ENCODE measurements around the gene AIP. TPM values are rescaled to one million over a fixed set of nuclear protein-coding genes. Genes with fewer than 3 reads are reported as not detected.

The AIP gene
- total RNA-seq, 1 donor from 2014 or later, result 82.7 TPM

DNA sequence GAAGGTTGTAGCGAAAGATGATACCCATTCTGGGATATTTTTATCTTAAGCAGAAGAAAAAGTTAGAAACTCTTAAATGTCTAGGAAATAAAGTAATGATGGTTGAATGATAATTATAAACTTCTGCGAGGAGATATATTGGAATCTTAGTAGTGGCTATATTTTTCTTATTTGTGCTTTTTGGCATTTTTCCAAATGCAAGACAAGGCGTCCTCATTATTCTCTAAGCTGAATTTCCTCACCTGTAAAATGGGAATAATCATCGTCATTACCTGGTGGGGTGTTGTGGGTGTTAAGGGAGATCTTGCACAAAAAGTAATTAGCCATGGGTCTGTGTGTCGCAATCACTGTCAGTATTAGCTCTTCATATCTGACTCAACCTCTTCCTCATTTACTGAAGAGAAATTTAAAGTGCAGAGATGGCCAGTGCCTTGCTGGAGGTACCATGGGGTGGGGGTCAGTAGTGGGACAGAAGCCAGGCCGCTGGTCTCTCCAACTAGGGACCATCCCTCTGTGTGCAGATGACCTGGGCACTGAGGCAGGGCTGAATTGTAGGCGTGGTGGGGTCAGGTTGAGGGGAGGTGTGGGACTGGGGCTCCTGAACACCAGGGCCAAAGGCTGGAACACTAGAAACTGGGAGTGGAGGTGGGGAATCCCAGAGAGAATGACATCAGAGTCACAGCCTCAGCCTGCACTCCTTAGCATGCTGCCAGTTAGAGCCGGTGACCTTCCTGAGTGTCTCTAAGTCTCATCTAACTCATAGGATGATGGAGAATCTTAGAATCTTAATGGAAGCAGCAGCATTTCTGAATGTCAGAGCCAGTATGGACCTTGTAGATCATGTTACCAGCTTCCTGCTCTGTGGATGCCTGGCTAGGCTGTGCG is 18.2 kb downstream of the AIP start:
- TF ChIP-seq POLR2A (IDR thresholded peaks at IDR 0.05) (no peak), POLR2AphosphoS5 (IDR thresholded peaks at IDR 0.05; ENCODE audit: insufficient read depth in 1 of 2, low read depth in 1 of 2) (no peak)
- TF ChIP-seq, protein P1, sequence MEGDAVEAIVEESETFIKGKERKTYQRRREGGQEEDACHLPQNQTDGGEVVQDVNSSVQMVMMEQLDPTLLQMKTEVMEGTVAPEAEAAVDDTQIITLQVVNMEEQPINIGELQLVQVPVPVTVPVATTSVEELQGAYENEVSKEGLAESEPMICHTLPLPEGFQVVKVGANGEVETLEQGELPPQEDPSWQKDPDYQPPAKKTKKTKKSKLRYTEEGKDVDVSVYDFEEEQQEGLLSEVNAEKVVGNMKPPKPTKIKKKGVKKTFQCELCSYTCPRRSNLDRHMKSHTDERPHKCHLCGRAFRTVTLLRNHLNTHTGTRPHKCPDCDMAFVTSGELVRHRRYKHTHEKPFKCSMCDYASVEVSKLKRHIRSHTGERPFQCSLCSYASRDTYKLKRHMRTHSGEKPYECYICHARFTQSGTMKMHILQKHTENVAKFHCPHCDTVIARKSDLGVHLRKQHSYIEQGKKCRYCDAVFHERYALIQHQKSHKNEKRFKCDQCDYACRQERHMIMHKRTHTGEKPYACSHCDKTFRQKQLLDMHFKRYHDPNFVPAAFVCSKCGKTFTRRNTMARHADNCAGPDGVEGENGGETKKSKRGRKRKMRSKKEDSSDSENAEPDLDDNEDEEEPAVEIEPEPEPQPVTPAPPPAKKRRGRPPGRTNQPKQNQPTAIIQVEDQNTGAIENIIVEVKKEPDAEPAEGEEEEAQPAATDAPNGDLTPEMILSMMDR (IDR thresholded peaks at IDR 0.05), result no peak
- no peak for DNase-seq (ENCODE audit: extremely low spot score in 2 of 2)
- Histone ChIP-seq H3K4me3 (no peak overlapping the region), H3K9me3 (no peaks in the 10 kb centered on the region), H3K27ac (no peak overlapping the region), H3K4me1 (peaks cover 17% of the 10 kb centered on the region), H3K36me3 (peaks cover 0 to 13% of the 10 kb centered on the region in 2 donors), H3K27me3 (no peaks in the 10 kb centered on the region)
- intact Hi-C loops (cut with DNase I), result loop anchor here (10.0 kb wide), 1 partner anchor 146 kb away; the partner anchor contains the start of gene POLD4

DNA sequence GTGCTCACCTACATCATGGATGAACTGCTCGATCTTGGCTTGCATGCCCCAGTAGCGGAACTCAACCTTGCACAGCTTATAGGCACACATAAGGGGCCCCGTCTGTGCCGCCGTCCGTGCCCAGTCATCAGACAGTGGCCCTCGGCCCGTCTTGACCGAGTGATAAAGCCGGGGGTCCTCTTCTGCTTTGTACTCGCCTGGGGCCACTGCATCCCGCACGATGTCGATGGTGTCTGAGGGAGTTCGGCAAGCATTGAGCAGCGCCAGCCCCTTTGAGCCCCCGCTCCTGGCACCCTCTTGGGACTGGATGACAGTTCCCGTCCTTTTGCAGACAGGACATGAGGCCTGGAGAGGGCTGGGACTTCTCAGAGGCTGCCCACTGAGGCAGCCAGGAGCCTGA is 19.0 kb downstream of the AIP start:
- H3K36me3 ChIP-seq, result peaks cover 0 to 13% of the 10 kb centered on the region in 2 donors
- intact Hi-C loops (cut with DNase I), result loop anchor here (10.0 kb wide), 1 partner anchor 147 kb away; the partner anchor contains the start of gene POLD4

DNA sequence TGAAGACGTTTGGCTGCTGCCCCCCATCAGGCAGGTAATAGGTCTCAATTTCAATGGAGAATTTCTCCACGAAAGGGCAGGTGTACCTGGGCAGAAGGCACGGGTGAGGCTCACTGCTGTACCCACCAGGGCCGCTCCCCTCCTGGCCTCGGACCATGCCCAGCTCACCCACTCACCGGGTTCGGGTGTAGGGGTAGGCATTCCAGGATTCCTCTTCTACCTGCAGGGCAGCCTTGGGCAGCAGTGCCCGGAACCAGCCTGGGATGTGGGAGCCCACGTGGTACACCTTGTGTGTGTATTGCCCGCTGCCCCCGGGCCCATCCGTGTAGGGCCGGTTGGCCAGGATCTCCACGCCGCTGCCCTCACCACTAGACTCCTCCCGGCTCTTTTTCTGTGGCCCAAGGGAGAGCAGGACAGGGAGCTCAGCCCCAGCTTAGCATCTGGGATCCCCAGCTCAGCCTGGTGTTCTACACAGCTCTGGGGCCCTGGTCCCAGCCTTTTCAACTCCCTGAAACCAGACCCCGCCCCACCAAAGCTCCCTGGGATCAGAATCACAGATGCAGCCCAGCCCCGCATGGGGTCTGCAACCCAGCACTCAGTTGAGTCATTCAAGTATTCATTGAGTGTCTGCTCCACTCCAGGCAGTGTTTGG is 19.6 kb downstream of the AIP start:
- Histone ChIP-seq H3K9me3 (no peaks in the 10 kb centered on the region), H3K4me3 (no peak overlapping the region), H3K4me1 (peaks cover 31% of the 10 kb centered on the region), H3K36me3 (peaks cover 0 to 13% of the 10 kb centered on the region in 2 donors), H3K27ac (no peak overlapping the region), H3K27me3 (no peaks in the 10 kb centered on the region)
- TF ChIP-seq, protein P1 (IDR thresholded peaks at IDR 0.05), result no peak
- no peak for TF ChIP-seq POLR2AphosphoS5 (IDR thresholded peaks at IDR 0.05; ENCODE audit: insufficient read depth in 1 of 2, low read depth in 1 of 2)
- TF ChIP-seq POLR2A (IDR thresholded peaks at IDR 0.05), result no peak
- DNase-seq (ENCODE audit: extremely low spot score in 2 of 2), result no peak
- intact Hi-C loops (cut with DNase I), result loop anchor here (10.0 kb wide), 1 partner anchor 148 kb away; the partner anchor contains the start of gene POLD4

More for the DNA sequence above, 19.0 kb downstream of the AIP start:
- Histone ChIP-seq H3K27ac (no peak overlapping the region), H3K4me3 (no peak overlapping the region), H3K27me3 (no peaks in the 10 kb centered on the region), H3K4me1 (peaks cover 25% of the 10 kb centered on the region), H3K9me3 (no peaks in the 10 kb centered on the region)
- no peak for DNase-seq (ENCODE audit: extremely low spot score in 2 of 2)
- TF ChIP-seq POLR2A (IDR thresholded peaks at IDR 0.05) (no peak), POLR2AphosphoS5 (IDR thresholded peaks at IDR 0.05; ENCODE audit: insufficient read depth in 1 of 2, low read depth in 1 of 2) (no peak)
- TF ChIP-seq, protein P1 (IDR thresholded peaks at IDR 0.05), result no peak

DNA sequence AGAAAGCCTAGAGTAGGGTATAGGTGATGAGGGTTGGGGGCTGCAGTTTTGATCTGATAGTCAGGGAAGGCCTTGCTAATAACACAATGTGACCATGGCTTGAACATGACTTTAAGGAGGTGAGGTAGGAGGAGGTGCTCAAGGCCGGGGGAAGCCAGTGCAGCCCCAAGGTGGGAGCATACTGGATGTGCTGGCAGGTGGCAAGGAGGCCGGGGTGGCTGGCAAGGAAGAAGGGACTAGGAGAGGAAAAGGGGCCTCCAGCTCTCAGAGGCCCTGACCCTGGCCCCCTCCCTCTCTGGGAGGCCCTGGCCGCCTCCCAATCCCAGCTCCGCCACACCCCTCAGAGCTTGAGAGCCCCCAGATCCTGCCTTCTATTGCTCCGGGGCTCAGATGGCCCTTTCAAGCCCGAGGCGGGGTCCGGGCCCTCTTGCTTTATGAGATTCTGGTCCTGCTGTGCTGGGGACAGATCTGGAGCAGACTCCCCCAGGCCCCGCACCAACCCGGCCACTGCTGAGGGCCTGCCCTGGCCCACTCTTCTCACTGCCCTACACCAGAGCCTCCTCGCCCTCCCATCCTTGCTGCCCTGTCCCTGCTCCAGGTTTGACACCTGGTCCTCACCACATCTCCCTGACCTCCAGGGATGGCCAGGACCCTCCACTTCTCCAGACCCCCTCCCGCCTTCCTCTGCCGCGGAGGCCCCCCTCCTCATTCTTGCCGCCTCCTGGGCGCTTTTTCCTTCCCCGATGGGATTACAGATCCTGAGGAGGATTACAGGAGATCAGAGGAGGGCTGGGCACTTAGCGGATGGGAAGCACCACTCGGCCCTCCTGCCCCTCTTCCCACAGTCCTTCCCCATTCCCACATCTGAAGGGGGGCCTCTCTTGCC is 20.5 kb downstream of the AIP start:
- TF ChIP-seq, protein P1 (IDR thresholded peaks at IDR 0.05), result no peak
- TF ChIP-seq POLR2A (IDR thresholded peaks at IDR 0.05) (no peak), POLR2AphosphoS5 (IDR thresholded peaks at IDR 0.05; ENCODE audit: insufficient read depth in 1 of 2, low read depth in 1 of 2) (no peak)
- H3K4me1 ChIP-seq, result peaks cover 34% of the 10 kb centered on the region
- H3K9me3 ChIP-seq, result no peaks in the 10 kb centered on the region
- H3K36me3 ChIP-seq, result peaks cover 0 to 7% of the 10 kb centered on the region in 2 donors
- intact Hi-C loops (cut with DNase I), result loop anchor here (10.0 kb wide), 1 partner anchor 149 kb away; the partner anchor contains the start of gene POLD4
- no peak for DNase-seq (ENCODE audit: extremely low spot score in 2 of 2)
- no peaks in the 10 kb centered on the region for H3K27me3 ChIP-seq
- peak overlapping the region; percentile 57 to 72 for H3K4me3 ChIP-seq
- H3K27ac ChIP-seq, result no peak overlapping the region
